GM18511 (cell line): Measurements from ENCODE around the gene QRSL1.
"Not testable (repeated sequence)": the region's sequence is repeated elsewhere in the genome, so short reads cannot be mapped to it uniquely, and the experiment has no call there.

Source experiments
- ATAC-seq: cut with Tn5 transposase; IDR thresholded peaks from one replicate; pipeline ENCODE4 v1.9.1; 2021; ENCODE audit warnings: mild to moderate bottlenecking, moderate library complexity; ENCODE audit not compliant: unreplicated experiment

The QRSL1 gene

GRCh38 chr6:106622412-106622811, 7.0 kb upstream of the QRSL1 start:
- no peak for ATAC-seq

GRCh38 chr6:106623039-106623438, 6.3 kb upstream of the QRSL1 start:
- no peak for ATAC-seq

GRCh38 chr6:106626485-106626884, 2.9 kb upstream of the QRSL1 start:
- ATAC-seq: peak; percentile 55

- ATAC-seq: not testable (repeated sequence)
Observed at GRCh38 chr6:106627760-106628159, 1.6 kb upstream of the QRSL1 start.

GRCh38 chr6:106628658-106629102, 698 bp upstream of the QRSL1 start:
- ATAC-seq: peak; percentile 7

GRCh38 chr6:106629859-106630163, 433 bp downstream of the QRSL1 start:
- no peak for ATAC-seq

- no peak for ATAC-seq
Observed at GRCh38 chr6:106630366-106630765, 988 bp downstream of the QRSL1 start.

- no peak for ATAC-seq
Observed at GRCh38 chr6:106631346-106631745, 2.0 kb downstream of the QRSL1 start.

GRCh38 chr6:106634565-106634964, 5.2 kb downstream of the QRSL1 start:
- ATAC-seq: no peak

- ATAC-seq: peak; percentile 41
Observed at GRCh38 chr6:106637051-106637716, 7.8 kb downstream of the QRSL1 start.

GRCh38 chr6:106637717-106638341, 8.5 kb downstream of the QRSL1 start:
- peak; percentile 83 for ATAC-seq

- ATAC-seq: no peak
Observed at GRCh38 chr6:106639812-106640211, 10.4 kb downstream of the QRSL1 start.

GRCh38 chr6:106642476-106642875, 13.1 kb downstream of the QRSL1 start:
- ATAC-seq: no peak

GRCh38 chr6:106643061-106643460, 13.7 kb downstream of the QRSL1 start:
- ATAC-seq: no peak

GRCh38 chr6:106648651-106649308, 19.4 kb downstream of the QRSL1 start:
- ATAC-seq: peak; percentile 89

- ATAC-seq: no peak
Observed at GRCh38 chr6:106658469-106658868, 29.1 kb downstream of the QRSL1 start.

- ATAC-seq: no peak
Observed at GRCh38 chr6:106659859-106660258, 30.5 kb downstream of the QRSL1 start.

GRCh38 chr6:106662458-106662857, 33.1 kb downstream of the QRSL1 start:
- no peak for ATAC-seq

GRCh38 chr6:106666282-106667021, 37.1 kb downstream of the QRSL1 start:
- peak; percentile 99 for ATAC-seq

- peak; percentile 35 for ATAC-seq
Observed at GRCh38 chr6:106667022-106667402, 37.6 kb downstream of the QRSL1 start.

- no peak for ATAC-seq
Observed at GRCh38 chr6:106670236-106670635, 40.9 kb downstream of the QRSL1 start.

- ATAC-seq: no peak
Observed at GRCh38 chr6:106671651-106672050, 42.3 kb downstream of the QRSL1 start.
